Measurements from ENCODE around the gene PCDHB2. TPM values are rescaled to one million over a fixed set of nuclear protein-coding genes. Genes with fewer than 3 reads are reported as not detected.

PCDHB2 gene
- total and polyA plus RNA-seq, 2 of the 8 experiments (the other 6 are each of a cell fraction or from before 2014, with no cell fraction given), result 28.8 to 29.2 TPM

- TF ChIP-seq CHD7 (IDR thresholded peaks at IDR 0.05; ENCODE audit: insufficient replicate concordance, low read length) (no peak), CREB1 (IDR thresholded peaks at IDR 0.05) (0 out of 2 replicates have a peak, but pooled peaks have one; percentile 7), RAD21 (IDR thresholded peaks at IDR 0.05 in 1 of 2, conservative IDR thresholded peaks at IDR 0.05 in 1 of 2; ENCODE audit: low read depth in 2 of 2, low read length in 2 of 2) (peak; percentile 77 to 79), POLR2AphosphoS5 (IDR thresholded peaks at IDR 0.05; ENCODE audit: low read depth, low read length) (0 out of 2 replicates have a peak, but pooled peaks have one; percentile 35)
These were observed 40.8 kb downstream of the PCDHB2 start, which contains the start of gene PCDHB5 (continued) for GRCh38 chr5:141135030-141135717.
